Measurements from ENCODE around the gene RECK. TPM values are rescaled to one million over a fixed set of nuclear protein-coding genes. Genes with fewer than 3 reads are reported as not detected.

The RECK gene
- total RNA-seq, 1 experiment from 2014 or later = 13.2 TPM

DNA sequence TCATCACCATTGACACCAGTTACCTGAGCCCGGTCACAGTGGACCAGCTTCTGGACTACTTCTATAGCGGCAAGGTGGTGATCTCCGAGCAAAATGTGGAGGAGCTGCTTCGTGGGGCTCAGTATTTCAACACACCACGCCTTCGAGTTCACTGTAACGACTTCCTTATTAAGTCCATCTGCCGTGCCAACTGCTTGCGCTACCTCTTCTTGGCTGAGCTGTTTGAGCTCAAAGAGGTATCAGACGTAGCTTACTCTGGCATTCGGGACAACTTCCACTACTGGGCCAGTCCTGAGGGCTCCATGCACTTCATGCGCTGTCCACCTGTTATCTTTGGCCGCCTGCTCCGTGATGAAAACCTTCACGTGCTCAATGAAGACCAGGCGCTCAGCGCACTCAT, 133.0 kb downstream of the RECK start:
- H3K9me3 ChIP-seq (ENCODE audit: control insufficient read depth, insufficient read depth, low read depth, low read length) = no peaks in the 10 kb centered on the region
- ATAC-seq = no peak
- no TSS peak for BruUV-seq (replicated peaks)
- intact Hi-C loops (cut with micrococcal nuclease; ENCODE audit: unreplicated experiment) = no loop called here
- no peak overlapping the region for H3K27ac ChIP-seq (ENCODE audit: low read length)
- TF ChIP-seq, protein P1, sequence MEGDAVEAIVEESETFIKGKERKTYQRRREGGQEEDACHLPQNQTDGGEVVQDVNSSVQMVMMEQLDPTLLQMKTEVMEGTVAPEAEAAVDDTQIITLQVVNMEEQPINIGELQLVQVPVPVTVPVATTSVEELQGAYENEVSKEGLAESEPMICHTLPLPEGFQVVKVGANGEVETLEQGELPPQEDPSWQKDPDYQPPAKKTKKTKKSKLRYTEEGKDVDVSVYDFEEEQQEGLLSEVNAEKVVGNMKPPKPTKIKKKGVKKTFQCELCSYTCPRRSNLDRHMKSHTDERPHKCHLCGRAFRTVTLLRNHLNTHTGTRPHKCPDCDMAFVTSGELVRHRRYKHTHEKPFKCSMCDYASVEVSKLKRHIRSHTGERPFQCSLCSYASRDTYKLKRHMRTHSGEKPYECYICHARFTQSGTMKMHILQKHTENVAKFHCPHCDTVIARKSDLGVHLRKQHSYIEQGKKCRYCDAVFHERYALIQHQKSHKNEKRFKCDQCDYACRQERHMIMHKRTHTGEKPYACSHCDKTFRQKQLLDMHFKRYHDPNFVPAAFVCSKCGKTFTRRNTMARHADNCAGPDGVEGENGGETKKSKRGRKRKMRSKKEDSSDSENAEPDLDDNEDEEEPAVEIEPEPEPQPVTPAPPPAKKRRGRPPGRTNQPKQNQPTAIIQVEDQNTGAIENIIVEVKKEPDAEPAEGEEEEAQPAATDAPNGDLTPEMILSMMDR (IDR thresholded peaks at IDR 0.05) = no peak
- TF ChIP-seq POLR2AphosphoS5 (IDR thresholded peaks at IDR 0.05; ENCODE audit: low read depth, low read length) (no peak), SIN3A (IDR thresholded peaks at IDR 0.05; ENCODE audit: borderline replicate concordance, insufficient read depth, low read depth, low read length) (no peak), TCF7L2 (IDR thresholded peaks at IDR 0.05; ENCODE audit: low read depth, low read length) (no peak)
- TF ChIP-seq, protein P2, sequence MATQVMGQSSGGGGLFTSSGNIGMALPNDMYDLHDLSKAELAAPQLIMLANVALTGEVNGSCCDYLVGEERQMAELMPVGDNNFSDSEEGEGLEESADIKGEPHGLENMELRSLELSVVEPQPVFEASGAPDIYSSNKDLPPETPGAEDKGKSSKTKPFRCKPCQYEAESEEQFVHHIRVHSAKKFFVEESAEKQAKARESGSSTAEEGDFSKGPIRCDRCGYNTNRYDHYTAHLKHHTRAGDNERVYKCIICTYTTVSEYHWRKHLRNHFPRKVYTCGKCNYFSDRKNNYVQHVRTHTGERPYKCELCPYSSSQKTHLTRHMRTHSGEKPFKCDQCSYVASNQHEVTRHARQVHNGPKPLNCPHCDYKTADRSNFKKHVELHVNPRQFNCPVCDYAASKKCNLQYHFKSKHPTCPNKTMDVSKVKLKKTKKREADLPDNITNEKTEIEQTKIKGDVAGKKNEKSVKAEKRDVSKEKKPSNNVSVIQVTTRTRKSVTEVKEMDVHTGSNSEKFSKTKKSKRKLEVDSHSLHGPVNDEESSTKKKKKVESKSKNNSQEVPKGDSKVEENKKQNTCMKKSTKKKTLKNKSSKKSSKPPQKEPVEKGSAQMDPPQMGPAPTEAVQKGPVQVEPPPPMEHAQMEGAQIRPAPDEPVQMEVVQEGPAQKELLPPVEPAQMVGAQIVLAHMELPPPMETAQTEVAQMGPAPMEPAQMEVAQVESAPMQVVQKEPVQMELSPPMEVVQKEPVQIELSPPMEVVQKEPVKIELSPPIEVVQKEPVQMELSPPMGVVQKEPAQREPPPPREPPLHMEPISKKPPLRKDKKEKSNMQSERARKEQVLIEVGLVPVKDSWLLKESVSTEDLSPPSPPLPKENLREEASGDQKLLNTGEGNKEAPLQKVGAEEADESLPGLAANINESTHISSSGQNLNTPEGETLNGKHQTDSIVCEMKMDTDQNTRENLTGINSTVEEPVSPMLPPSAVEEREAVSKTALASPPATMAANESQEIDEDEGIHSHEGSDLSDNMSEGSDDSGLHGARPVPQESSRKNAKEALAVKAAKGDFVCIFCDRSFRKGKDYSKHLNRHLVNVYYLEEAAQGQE (IDR thresholded peaks at IDR 0.05; ENCODE audit: insufficient read depth in 1 of 2, low read depth in 2 of 2, low read length in 1 of 2) = no peak
- H3K4me1 ChIP-seq (ENCODE audit: control insufficient read depth, insufficient read depth, low read length) = peaks cover 3% of the 10 kb centered on the region; the same call in 1 of the 2 replicates
- ChIA-PET CTCF (interaction anchor here (0.8 kb wide), 1 partner anchor 67 kb away, joined by 3 read pairs; no protein-coding TSS in a partner anchor), POLR2A (no interaction called here)
- in situ Hi-C loops (cut with HindIII; ENCODE audit: low pct_unique_long_range_greater_than_20kb, low sequenced_read_pairs) = no loop called here
- no peaks in the 10 kb centered on the region for H3K27me3 ChIP-seq (ENCODE audit: control insufficient read depth, insufficient read depth, low read length)
- no peak for DNase-seq (ENCODE audit: low read depth, low spot score)
- no peak overlapping the region for H3K4me3 ChIP-seq (ENCODE audit: low read depth in 2 of 2, low read length in 2 of 2)
- H3K36me3 ChIP-seq (ENCODE audit: control insufficient read depth, insufficient read depth, low read length) = no peaks in the 10 kb centered on the region

DNA sequence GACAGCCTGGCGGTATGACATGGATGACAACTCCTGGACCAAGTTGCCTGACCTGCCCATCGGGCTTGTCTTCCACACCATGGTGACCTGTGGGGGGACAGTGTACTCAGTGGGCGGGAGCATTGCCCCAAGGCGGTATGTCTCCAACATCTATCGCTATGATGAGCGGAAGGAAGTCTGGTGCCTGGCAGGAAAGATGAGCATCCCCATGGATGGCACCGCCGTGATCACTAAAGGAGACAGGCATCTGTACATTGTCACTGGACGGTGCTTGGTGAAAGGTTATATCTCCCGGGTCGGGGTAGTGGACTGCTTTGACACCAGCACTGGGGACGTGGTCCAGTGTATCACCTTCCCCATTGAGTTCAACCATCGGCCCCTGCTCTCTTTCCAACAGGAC, 133.8 kb downstream of the RECK start:
- H3K4me3 ChIP-seq (ENCODE audit: low read depth in 2 of 2, low read length in 2 of 2) = no peak overlapping the region
- no TSS peak for BruUV-seq (replicated peaks)
- in situ Hi-C loops (cut with HindIII; ENCODE audit: low pct_unique_long_range_greater_than_20kb, low sequenced_read_pairs) = no loop called here
- H3K36me3 ChIP-seq (ENCODE audit: control insufficient read depth, insufficient read depth, low read length) = no peaks in the 10 kb centered on the region
- ChIA-PET POLR2A (no interaction called here), CTCF (no interaction called here)
- H3K27me3 ChIP-seq (ENCODE audit: control insufficient read depth, insufficient read depth, low read length) = no peaks in the 10 kb centered on the region
- intact Hi-C loops (cut with micrococcal nuclease; ENCODE audit: unreplicated experiment) = no loop called here
- no peak for DNase-seq (ENCODE audit: low read depth, low spot score)
- TF ChIP-seq, protein P1 (IDR thresholded peaks at IDR 0.05) = no peak
- no peak for TF ChIP-seq SIN3A (IDR thresholded peaks at IDR 0.05; ENCODE audit: borderline replicate concordance, insufficient read depth, low read depth, low read length)
- no peak for TF ChIP-seq POLR2AphosphoS5 (IDR thresholded peaks at IDR 0.05; ENCODE audit: low read depth, low read length)
- TF ChIP-seq, protein P2 (IDR thresholded peaks at IDR 0.05; ENCODE audit: insufficient read depth in 1 of 2, low read depth in 2 of 2, low read length in 1 of 2) = no peak
- no peak for TF ChIP-seq TCF7L2 (IDR thresholded peaks at IDR 0.05; ENCODE audit: low read depth, low read length)
- H3K9me3 ChIP-seq (ENCODE audit: control insufficient read depth, insufficient read depth, low read depth, low read length) = no peaks in the 10 kb centered on the region
- ATAC-seq = no peak
- H3K27ac ChIP-seq (ENCODE audit: low read length) = no peak overlapping the region
- peaks cover 3% of the 10 kb centered on the region; the same call in 1 of the 2 replicates for H3K4me1 ChIP-seq (ENCODE audit: control insufficient read depth, insufficient read depth, low read length)
